Endothelial cell of umbilical vein (primary cell): ENCODE data around the gene SIRT3. TPM values are rescaled to one million over a fixed set of nuclear protein-coding genes. Genes with fewer than 3 reads are reported as not detected.

Experiments
- Bru-seq: library from RNA; stranded (reverse); fragments of 400-500 nt; gene quantifications from one replicate; lab custom pipeline; 2021; lab: Mats Ljungman, UMichigan
- BruChase-seq, 2 experiments: library from RNA; stranded (reverse); fragments of 400-500 nt; gene quantifications; one replicate each; lab custom pipeline; 2021; lab: Mats Ljungman, UMichigan
- BruUV-seq: library from RNA; stranded (reverse); fragments of 400-500 nt; replicated peaks from 2 replicates; lab custom pipeline; 2021; lab: Mats Ljungman, UMichigan
- CTCF ChIA-PET: fragments of 300-600, 350-600 bp; sonication (Branson Sonifier 250); formaldehyde crosslinking; loops from one replicate; lab custom pipeline; 2021; ENCODE audit warnings: antibody characterized with exemption, inconsistent platforms; lab: Charles Lee
- POLR2A ChIA-PET: fragments of 300-600, 350-600 bp; sonication (Branson Sonifier 250); formaldehyde crosslinking; loops from one replicate; lab custom pipeline; 2021; ENCODE audit warnings: antibody characterized with exemption, inconsistent platforms; lab: Charles Lee
- DNase-seq: peaks from one replicate; pipeline ENCODE4 v3.0.0-alpha.2; 2011; ENCODE audit warnings: low read depth, low spot score
- FAIRE-seq: peaks from 2 replicates; lab custom pipeline; 2011; peaks lifted over from hg19 to GRCh38; lab: Jason Lieb, UNC
- H2AFZ ChIP-seq: 2 replicates; pipeline ENCODE4 v1.6.0; 2012; ENCODE audit warnings: low read depth, low read length, control low read depth, inconsistent platforms
- H3K27ac ChIP-seq: 2 replicates; pipeline ENCODE4 v1.5.1; 2011; ENCODE audit warnings: low read depth, mild to moderate bottlenecking, control low read depth, low read length, moderate library complexity; ENCODE audit not compliant: insufficient read depth
- H3K27me3 ChIP-seq, 2 experiments: 2 replicates each; pipeline versions ENCODE4 v1.6.0 to v1.6.1; 2011; ENCODE audit warnings: low read length in 2 of 2, mixed read lengths in 1 of 2; ENCODE audit not compliant: control insufficient read depth in 2 of 2, insufficient read depth in 2 of 2
- H3K36me3 ChIP-seq, 2 experiments: 2 replicates in 1 of 2; 3 replicates in 1 of 2; pipeline ENCODE4 v1.5.1; 2011; ENCODE audit warnings: low read length in 2 of 2, mild to moderate bottlenecking in 1 of 2, moderate library complexity in 1 of 2; ENCODE audit not compliant: control insufficient read depth in 2 of 2, insufficient read depth in 2 of 2; ENCODE audit errors: extremely low read depth in 1 of 2
- H3K4me1 ChIP-seq: 3 replicates; pipeline ENCODE4 v1.5.1; 2011; ENCODE audit warnings: mild to moderate bottlenecking, low read length; ENCODE audit not compliant: control insufficient read depth, insufficient read depth; ENCODE audit errors: extremely low read depth
- H3K4me2 ChIP-seq: 2 replicates; pipeline ENCODE4 v1.6.1; 2011; ENCODE audit warnings: low read length, control low read depth, mixed read lengths; ENCODE audit not compliant: insufficient read depth
- H3K4me3 ChIP-seq, 3 experiments: fragments of 200-600 bp in 1 of 3; sonication (generic), shearing (Covaris generic) in 1 of 3; replicated peaks in 1 of 3; 2 replicates each; pipeline ENCODE4 v1.5.1; 2011 to 2016; ENCODE audit warnings: control low read depth in 3 of 3, low read length in 3 of 3, mild to moderate bottlenecking in 2 of 3, inconsistent platforms in 1 of 3, low read depth in 1 of 3, moderate library complexity in 1 of 3; ENCODE audit not compliant: insufficient read depth in 1 of 3
- H3K79me2 ChIP-seq: 2 replicates; pipeline ENCODE4 v1.6.0; 2012; ENCODE audit warnings: low read length, inconsistent platforms; ENCODE audit not compliant: control insufficient read depth, insufficient read depth
- H3K9ac ChIP-seq: replicated peaks from 2 replicates; pipeline ENCODE3; 2011; ENCODE audit warnings: low read length, control low read depth; ENCODE audit not compliant: insufficient read depth; ENCODE audit errors: extremely low read depth
- H3K9me1 ChIP-seq: replicated peaks from 3 replicates; pipeline ENCODE4 v1.6.0; 2011; ENCODE audit warnings: mild to moderate bottlenecking, low read length; ENCODE audit not compliant: control insufficient read depth, insufficient read depth; ENCODE audit errors: extremely low read depth
- H3K9me3 ChIP-seq: replicated peaks from 2 replicates; pipeline ENCODE4 v1.5.1; 2012; ENCODE audit warnings: low read length, inconsistent platforms; ENCODE audit not compliant: control insufficient read depth, insufficient read depth
- H4K20me1 ChIP-seq: replicated peaks from 2 replicates; pipeline ENCODE3; 2011; ENCODE audit warnings: mild to moderate bottlenecking, low read length; ENCODE audit not compliant: control insufficient read depth, insufficient read depth; ENCODE audit errors: extremely low read depth
- CTCF ChIP-seq, 2 donors: IDR thresholded peaks; 1 replicate in 1 of 2; 2 replicates in 1 of 2; pipeline ENCODE4 v1.5.1; 2011; ENCODE audit warnings: low read length in 2 of 2, mild to moderate bottlenecking in 2 of 2, moderate library complexity in 2 of 2, control low read depth in 1 of 2, inconsistent platforms in 1 of 2, low read depth in 1 of 2; ENCODE audit not compliant: insufficient read depth in 1 of 2; ENCODE audit errors: extremely low read depth in 1 of 2
- EZH2 ChIP-seq: IDR thresholded peaks from 2 replicates; pipeline ENCODE4 v1.6.1; 2012; ENCODE audit warnings: borderline replicate concordance, low read depth, mild to moderate bottlenecking, moderate library complexity, low read length, inconsistent platforms; ENCODE audit not compliant: severe bottlenecking
- GATA2 ChIP-seq: IDR thresholded peaks from 2 replicates; pipeline ENCODE4 v1.7.0; 2011; ENCODE audit warnings: low read depth, mild to moderate bottlenecking, moderate library complexity, mixed read lengths, low read length; ENCODE audit not compliant: insufficient read length, insufficient read depth
- JUN ChIP-seq: IDR thresholded peaks from 2 replicates; pipeline ENCODE4 v1.6.1; 2011; ENCODE audit warnings: borderline replicate concordance, low read depth; ENCODE audit not compliant: insufficient read length, insufficient read depth
- MYC ChIP-seq: IDR thresholded peaks from one replicate; pipeline ENCODE4 v1.6.1; 2011; ENCODE audit warnings: mild to moderate bottlenecking, low read depth, low read length
- POLR2A ChIP-seq: IDR thresholded peaks from 2 replicates; pipeline ENCODE4 v1.6.1; 2012; ENCODE audit warnings: low read depth, mild to moderate bottlenecking, control low read depth, low read length
- POLR2AphosphoS5 ChIP-seq: IDR thresholded peaks from 2 replicates; pipeline ENCODE4 v1.6.1; 2012; ENCODE audit warnings: low read depth, mild to moderate bottlenecking, control low read depth, low read length, moderate library complexity; ENCODE audit not compliant: insufficient read depth
- dilution Hi-C: fragments of 300-500 bp; cut with MboI; formaldehyde crosslinking; loops from one replicate; pipeline ENCODE4 v1.15.0; 2019; ENCODE audit warnings: low sequenced_read_pairs; ENCODE audit not compliant: extremely low pct_ligation_motif_present
- intact Hi-C: fragments of 100-400 bp; cut with micrococcal nuclease; formaldehyde crosslinking; loops from one replicate; pipeline ENCODE4 v1.10.0; 2022
- long read RNA-seq: library from polyadenylated mRNA; stranded (forward); transcript quantifications from one replicate; pipeline ENCODE4 v2.0.0, GENCODE V29; 2021
- polyA minus RNA-seq, 3 experiments: library from RNA; depleted of rRNA, polyadenylated mRNA; stranded (reverse); fragments of >200 nt; gene quantifications; 1 replicate in 1 of 3; 2 replicates in 2 of 3; pipeline ENCODE4 v1.2.3, GENCODE V29; 2011
- polyA plus RNA-seq, 4 experiments: library from polyadenylated mRNA; depleted of rRNA in 3 of 4; stranded (reverse) in 3 of 4; unstranded in 1 of 4; fragments of >200 nt; gene quantifications; 2 replicates each; pipeline versions ENCODE4 v1.2.1 to v1.2.3, GENCODE V29; 2011 to 2012; ENCODE audit warnings: missing spikeins in 1 of 4
- total RNA-seq: library from RNA; stranded (reverse); gene quantifications from 2 replicates; pipeline ENCODE4 v1.2.3, GENCODE V29; 2021

SIRT3 gene
- total RNA-seq (12.0 and 14.9 TPM in 2 replicates), polyA plus RNA-seq (17.6 and 18.3 TPM in 2 replicates), polyA minus RNA-seq (20.0 and 20.7 TPM in 2 replicates), Bru-seq, nascent RNA (percentile 50 among the genes with signal in this experiment), BruChase-seq, experiment 1, labeled RNA remaining after a 6-hour chase (percentile 55 among the genes with signal in this experiment), BruChase-seq, experiment 2, labeled RNA remaining after a 2-hour chase (percentile 55 among the genes with signal in this experiment)
- 12.5 and 14.5 TPM in 2 replicates for polyA plus RNA-seq (2011; cell fraction: cytosol; rRNA removed)
- 56.7 and 68.4 TPM in 2 replicates for polyA plus RNA-seq (2011; cell fraction: nucleus; rRNA removed)
- polyA plus RNA-seq (2012) = 16.1 and 17.1 TPM in 2 replicates
- polyA minus RNA-seq (2011; cell fraction: cytosol; rRNA and poly(A)+ RNA removed) = 4.1 TPM
- polyA minus RNA-seq (2011; cell fraction: nucleus; rRNA and poly(A)+ RNA removed) = 15.2 and 16.3 TPM in 2 replicates
- long read RNA-seq, transcript SIRT3-214 (7 exons, 1,588 nt) = minor isoform, 7 of 54 reads
- long read RNA-seq, transcript SIRT3-201 (7 exons, 2,543 nt) = major isoform, 28 of 54 reads
- long read RNA-seq, partial matches to known transcripts = 3 of 54 reads
- long read RNA-seq, other reads (novel, unspliced or antisense) = 13 of 54 reads

DNA sequence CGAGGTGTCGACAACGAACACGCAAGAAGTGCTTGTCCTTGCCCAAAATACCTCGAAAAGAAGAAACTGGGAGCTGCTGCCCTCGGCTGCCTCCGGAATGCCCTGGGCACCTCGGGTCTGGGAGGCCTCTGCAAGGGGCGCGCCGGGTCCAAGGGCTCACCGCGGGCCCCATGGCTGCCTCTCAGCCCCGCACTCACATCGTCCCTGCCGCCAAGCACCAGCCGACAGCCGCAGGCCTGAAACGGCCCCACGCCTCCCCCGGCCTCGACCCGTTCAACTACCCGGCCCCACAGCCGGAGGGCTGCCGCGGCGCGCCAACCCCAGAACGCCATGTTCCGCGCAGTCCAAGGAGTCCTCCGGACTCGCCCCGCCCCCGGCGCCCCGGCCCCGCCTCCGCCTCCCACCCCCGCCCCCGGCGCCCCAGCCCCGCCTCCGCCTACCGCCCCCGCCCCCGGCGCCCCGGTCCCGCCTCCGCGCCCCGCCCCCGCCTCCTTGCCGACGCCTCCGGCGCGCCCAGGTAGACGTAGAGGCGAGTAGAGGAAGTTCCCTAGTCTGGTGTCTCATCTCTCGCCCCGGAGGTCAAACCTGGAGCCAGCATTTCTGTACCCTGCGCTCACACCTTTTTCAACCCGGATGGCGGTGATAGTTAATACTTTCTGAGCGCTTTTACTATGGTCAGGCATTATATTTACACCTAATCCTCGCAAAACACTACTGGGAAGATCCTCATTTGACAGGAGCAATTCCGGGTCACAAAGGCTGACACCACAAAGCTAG is at the start of gene SIRT3:
Gene SIRT3, minus strand, starts transcription at position 346 of the 777 bp plus-strand sequence. Its CDS starts 14 bp downstream, at position 332.
- peak within 1 kb of the TSS; percentile 81 to 100 (median 99) for H3K4me3 ChIP-seq
- ChIA-PET CTCF (interaction anchor here (1.1 to 5.8 kb wide), 3 partner anchors 15 to 29 kb away, joined by 3 to 33 read pairs (median 5); partner anchors contain the start of genes BET1L and RIC8A), POLR2A (interaction anchor here (1.0 kb wide), 1 partner anchor 29 kb away, joined by 4 read pairs; the partner anchor contains the start of genes BET1L and RIC8A)

More for the DNA sequence above, at the start of gene SIRT3:
- H3K4me2 ChIP-seq = peak within 1 kb of the TSS; percentile 90
- no peaks in the 10 kb centered on the region for H4K20me1 ChIP-seq
- TF ChIP-seq JUN (no peak), CTCF (IDR thresholded peaks at IDR 0.05; ENCODE audit: extremely low read depth in 1 of 2, insufficient read depth in 1 of 2, low read depth in 1 of 2, low read length in 2 of 2) (no peak), POLR2AphosphoS5 (peak; percentile 80), GATA2 (no peak), POLR2A (peak; percentile 87), MYC (no peak), EZH2 (no peak)
- peak within 1 kb of the TSS; percentile 88 for H2AFZ ChIP-seq
- no peaks in the 10 kb centered on the region for H3K9me1 ChIP-seq
- dilution Hi-C loops (no loop called here), intact Hi-C loops (loop anchor here (1.0 to 5.0 kb wide), 4 partner anchors 29 to 271 kb away; partner anchors contain the start of genes BET1L, IFITM2, RIC8A and RNH1)
- BruUV-seq = no TSS peak
- peaks cover 38% of the 10 kb centered on the region for H3K79me2 ChIP-seq
- H3K9ac ChIP-seq = peak within 1 kb of the TSS; percentile 99
- peak; percentile 72 for DNase-seq
- H3K27me3 ChIP-seq = no peaks in the 10 kb centered on the region
- H3K27ac ChIP-seq = peak within 1 kb of the TSS; percentile 92
- H3K36me3 ChIP-seq = peaks cover 0 to 3% of the 10 kb centered on the region in 2 experiments
- no peaks in the 10 kb centered on the region for H3K9me3 ChIP-seq
- peak; percentile 40 for FAIRE-seq
- peaks cover 16% of the 10 kb centered on the region for H3K4me1 ChIP-seq
